ENCODE results near the gene ACOXL. TPM values are rescaled to one million over a fixed set of nuclear protein-coding genes. Genes with fewer than 3 reads are reported as not detected.

ACOXL gene
- total RNA-seq, 1 donor from 2014 or later: 0.20 TPM

Other genes with a start within 250 kb of the ACOXL start
- gene RGPD6, start 155.4 kb upstream of the ACOXL start, total RNA-seq: 18.4 and 28.3 TPM in 2 replicates
- gene BUB1, start 54.5 kb upstream of the ACOXL start, total RNA-seq: 5.9 and 6.2 TPM in 2 replicates